ENCODE data around the gene RPL3. TPM values are rescaled to one million over a fixed set of nuclear protein-coding genes. Genes with fewer than 3 reads are reported as not detected.

RPL3 gene
- total RNA-seq, 1 experiment from 2014 or later: 3,763 TPM

DNA sequence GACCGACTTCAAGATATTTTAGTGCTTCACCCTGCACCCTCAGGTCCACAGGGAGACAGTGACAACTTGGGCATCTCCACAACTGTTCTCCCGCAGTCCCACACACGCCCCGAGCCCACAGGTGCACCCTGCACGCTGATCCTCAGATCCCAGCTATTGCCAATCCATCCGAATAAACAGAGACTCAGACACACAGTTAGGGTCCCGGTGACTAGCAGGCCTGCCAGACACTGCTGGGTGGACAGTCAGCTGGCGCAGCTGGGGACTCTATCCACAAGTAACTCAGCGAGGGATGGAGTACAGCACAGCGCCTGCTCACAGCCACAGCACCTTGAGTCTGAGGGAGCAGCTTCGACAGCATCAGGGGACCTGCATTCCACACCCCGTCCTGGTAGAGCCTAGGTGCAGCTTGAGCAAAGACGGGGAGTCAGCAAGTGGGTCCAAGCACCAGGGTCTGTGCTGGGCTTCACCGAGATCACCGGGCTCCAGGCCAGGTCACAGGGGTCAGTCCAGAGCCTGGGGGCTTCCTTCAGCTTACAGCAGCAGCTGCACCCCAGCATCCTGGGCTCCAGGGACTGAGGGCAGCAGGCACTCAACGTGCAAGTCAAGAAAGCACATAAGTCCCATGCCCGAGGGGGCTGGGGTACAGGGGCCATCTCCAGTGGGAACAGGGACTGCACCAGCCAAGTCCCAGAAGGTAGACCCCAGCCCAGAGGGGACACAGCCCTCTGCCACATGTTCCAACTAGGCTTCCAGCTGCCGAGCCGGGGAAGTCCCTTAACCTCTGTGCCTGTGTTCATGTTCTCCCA, 7.6 kb downstream of the RPL3 start:
- peak; percentile 61 for DNase-seq
- peaks cover 64% of the 10 kb centered on the region for H3K36me3 ChIP-seq
- H3K9me3 ChIP-seq: no peaks in the 10 kb centered on the region
- no peak overlapping the region for H3K4me3 ChIP-seq
- H3K27me3 ChIP-seq: no peaks in the 10 kb centered on the region; the same call in 1 of the 2 replicates

DNA sequence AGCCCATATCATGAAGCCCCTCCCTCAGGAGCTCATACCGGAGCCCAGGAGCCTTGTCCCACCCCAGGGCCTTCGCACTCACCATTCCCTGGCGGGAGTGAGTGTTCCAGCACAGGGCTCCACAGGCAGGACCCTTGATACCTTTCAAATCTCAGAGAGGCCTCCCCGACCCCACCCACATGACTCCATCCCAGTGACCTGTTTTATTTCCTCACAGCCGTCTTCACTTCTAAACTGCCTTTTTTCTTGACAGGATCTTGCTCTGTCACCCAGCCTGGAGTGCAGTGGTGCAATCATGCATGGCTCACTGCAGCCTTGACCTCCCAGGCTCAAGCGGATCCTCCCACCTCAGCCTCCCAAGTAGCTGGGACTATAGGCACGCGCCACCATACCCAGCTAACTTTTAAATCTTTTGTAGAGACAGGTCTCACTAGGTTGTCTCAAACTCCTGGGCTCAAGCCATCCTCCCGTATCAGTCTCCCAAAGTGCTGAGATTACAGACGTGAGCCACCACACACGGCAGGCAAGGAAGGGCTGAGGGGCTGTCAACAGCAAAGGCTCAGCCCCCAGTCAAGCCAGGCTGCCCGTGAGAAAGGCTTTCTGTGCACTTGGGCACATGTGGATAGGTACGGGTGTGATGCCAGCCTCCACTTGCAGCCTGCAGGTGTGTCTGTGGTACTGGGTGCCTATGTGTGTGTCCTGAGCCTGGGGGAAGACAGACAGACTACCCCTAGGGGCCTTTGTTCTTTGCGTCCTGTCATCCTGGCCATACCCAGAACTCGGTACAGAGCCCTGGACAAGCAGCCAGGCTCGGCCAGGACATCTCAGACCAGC, 9.3 kb downstream of the RPL3 start:
- Histone ChIP-seq H3K27me3 (no peaks in the 10 kb centered on the region; the same call in 1 of the 2 replicates), H3K36me3 (peaks cover 47% of the 10 kb centered on the region)
- peak; percentile 55 for DNase-seq

DNA sequence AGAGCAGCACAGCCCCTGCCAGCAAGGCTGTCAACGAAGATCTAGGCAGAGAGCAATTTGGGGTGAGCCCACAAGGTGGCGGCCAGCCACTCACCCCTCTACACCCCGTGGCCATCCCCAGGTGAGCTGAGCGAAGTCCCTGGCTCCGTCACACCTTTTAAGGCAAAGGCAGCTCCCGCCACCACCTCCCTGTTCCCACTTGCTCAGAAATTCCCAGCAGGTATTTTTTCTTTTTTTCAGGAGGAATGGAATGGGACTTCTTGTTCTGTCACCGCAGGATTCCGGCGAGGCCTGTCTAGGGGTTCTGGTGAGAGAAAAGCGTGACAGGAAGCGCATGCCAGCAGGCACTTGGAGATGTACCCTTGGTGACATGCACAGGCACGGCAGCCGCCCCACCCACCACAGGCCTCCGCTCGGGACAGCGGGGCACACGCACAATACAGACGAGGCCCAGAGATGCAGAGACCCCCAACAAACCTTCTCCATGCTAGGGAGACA, 10.0 kb downstream of the RPL3 start:
- Histone ChIP-seq H3K4me3 (no peak overlapping the region), H3K36me3 (peaks cover 40% of the 10 kb centered on the region)
- DNase-seq: no peak

More for the DNA sequence above, 9.3 kb downstream of the RPL3 start:
- Histone ChIP-seq H3K4me3 (no peak overlapping the region), H3K9me3 (no peaks in the 10 kb centered on the region)

DNA sequence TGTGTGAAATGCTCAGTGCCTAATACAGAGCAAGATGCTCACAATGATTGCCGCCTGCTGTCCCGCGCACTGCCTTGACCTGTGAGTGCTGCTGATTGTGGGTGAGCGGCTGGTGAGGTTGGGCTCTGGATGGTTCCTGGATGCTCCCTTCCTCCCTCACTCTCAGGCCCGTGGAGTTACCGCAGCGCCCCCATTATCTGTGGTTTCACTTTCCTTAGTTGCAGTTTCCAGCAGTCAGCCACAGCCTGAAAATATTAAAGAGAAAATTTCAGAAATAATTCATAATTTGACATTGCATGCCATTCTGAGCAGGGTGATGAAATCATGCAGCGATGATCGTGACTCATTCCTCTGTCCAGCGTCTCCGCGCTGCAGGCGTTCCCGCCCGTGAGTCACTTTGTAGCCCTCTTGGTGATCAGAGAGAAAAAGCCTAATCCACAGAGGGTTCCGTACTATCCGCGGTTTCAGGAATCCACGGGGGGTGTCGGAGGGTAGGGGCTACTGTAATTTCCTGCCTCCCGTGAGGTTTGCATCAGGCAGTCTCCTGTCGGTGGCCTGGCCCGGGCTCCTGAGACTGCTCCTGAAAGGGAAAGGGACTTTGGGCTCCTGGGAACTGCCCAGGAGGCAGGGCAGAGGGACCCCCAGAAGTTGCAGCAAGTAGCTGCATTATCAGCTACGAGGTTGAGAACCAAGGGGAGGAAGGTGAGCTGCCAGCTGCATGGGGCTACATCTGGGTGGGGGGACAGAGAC, 10.6 kb downstream of the RPL3 start:
- H3K36me3 ChIP-seq: peaks cover 33% of the 10 kb centered on the region
- H3K4me3 ChIP-seq: no peak overlapping the region
- H3K27me3 ChIP-seq: no peaks in the 10 kb centered on the region; the same call in 1 of the 2 replicates
- H3K9me3 ChIP-seq: no peaks in the 10 kb centered on the region
- peak; percentile 94 for DNase-seq

More for the DNA sequence above, 10.0 kb downstream of the RPL3 start:
- H3K9me3 ChIP-seq: no peaks in the 10 kb centered on the region
- no peaks in the 10 kb centered on the region; the same call in 1 of the 2 replicates for H3K27me3 ChIP-seq

DNA sequence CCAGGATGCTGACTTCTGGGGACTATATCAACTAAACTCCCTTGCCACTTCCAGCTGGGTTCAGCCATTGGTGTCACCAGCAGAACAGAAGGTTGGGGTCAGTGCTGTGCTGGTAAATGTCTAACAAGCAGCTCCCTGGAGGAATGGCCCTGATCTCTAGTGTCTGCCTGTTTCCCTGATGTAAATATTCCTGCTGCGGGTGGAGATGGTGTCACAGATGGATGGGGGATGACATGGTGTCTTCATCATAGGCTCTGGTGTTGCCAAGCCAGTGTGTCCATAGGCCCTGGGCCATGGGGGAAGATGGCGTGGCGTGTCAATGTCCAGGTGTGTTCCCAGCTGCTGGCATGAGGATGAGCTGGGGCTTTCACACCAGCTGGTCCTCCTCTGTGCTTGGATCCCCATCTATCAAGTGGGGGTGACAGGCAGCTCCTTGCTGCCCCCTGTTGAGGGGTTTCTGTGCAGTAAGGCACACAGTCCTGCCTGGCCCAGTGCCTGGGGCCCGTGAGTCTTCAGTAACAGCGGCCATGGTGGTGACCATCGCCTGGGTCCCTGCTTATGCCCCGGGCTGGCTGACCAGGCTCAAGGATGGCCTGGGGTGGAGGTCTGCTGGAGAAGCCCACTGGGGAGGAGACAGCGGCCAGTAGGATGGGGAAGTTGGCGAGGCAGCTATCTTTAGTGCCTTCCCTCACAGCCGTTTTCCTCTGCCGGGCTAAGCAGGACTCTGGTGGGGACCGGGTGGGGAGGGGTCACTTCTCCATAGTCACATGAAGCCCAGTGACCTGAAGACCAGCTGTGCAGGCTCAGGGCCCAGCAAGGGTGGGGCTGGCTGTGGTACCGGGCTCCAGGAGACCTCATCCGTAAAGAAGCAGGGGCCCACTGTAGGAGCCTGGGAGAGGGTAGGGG, 12.7 kb downstream of the RPL3 start:
- no peaks in the 10 kb centered on the region for H3K9me3 ChIP-seq
- DNase-seq: peak; percentile 33

DNA sequence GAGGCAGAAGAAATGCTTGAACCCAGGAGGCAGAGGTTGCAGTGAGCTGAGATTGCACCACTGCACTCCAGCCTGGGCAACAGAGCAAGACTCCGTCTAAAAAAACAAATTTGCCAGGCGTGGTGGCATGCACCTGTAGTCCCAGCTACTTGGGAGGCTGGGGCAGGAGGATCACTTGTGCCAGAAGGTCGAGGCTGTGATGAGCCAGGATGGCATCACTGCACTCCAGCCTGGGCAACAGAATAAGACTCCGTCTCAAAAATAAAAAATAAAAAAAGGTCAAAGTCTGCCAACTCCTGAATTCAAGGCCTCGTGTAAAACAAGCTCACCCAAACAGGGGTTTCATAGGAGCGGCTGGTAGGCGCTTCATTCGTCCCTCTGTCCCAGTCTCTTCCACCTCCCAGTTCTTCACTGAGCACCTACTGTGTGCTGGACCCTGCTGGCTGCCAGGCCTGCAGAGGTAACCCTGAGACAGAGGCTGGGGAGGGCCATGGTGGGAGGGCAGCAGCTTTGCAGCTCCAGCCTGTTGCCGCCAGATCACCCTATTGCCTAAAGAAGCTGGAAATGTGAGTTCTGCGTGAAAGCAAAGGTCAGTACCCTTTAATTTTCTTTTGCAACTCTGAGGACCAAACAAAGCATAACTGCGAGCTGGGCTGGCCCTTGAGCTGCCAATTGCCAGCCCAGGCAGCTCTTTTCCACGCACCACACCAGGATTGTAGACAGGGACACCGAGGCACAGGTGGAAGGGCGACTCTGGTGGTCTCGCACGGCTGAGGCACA, 15.3 kb downstream of the RPL3 start:
- DNase-seq: no peak
- H3K4me3 ChIP-seq: no peak overlapping the region
- H3K36me3 ChIP-seq: peaks cover 8% of the 10 kb centered on the region
- no peaks in the 10 kb centered on the region for H3K9me3 ChIP-seq
- no peaks in the 10 kb centered on the region for H3K27me3 ChIP-seq

More for the DNA sequence above, 12.7 kb downstream of the RPL3 start:
- no peak overlapping the region for H3K4me3 ChIP-seq
- H3K27me3 ChIP-seq: no peaks in the 10 kb centered on the region; the same call in 1 of the 2 replicates
- H3K36me3 ChIP-seq: peaks cover 13% of the 10 kb centered on the region

DNA sequence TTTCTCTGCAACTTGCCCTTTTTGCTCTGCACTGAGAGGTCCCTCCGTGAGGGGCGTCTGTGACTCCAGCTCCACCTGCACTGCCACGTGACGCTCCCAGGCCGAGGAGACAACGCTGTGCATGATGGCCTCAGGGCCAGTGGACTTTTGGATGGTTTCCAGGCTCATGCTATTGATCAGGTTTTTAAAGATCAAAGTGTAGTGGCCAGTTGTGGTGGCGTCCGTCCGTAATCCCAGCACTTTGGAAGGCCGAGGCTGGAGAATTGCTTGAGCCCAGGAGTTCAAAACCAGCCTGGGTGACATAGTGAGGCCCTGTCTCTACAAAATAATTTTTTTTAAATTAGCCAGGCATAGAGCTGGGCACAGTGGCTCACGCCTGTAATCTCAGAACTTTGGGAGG, 16.1 kb downstream of the RPL3 start:
- Histone ChIP-seq H3K36me3 (peaks cover 8% of the 10 kb centered on the region), H3K27me3 (no peaks in the 10 kb centered on the region), H3K9me3 (no peaks in the 10 kb centered on the region), H3K4me3 (no peak overlapping the region)
- no peak for DNase-seq

DNA sequence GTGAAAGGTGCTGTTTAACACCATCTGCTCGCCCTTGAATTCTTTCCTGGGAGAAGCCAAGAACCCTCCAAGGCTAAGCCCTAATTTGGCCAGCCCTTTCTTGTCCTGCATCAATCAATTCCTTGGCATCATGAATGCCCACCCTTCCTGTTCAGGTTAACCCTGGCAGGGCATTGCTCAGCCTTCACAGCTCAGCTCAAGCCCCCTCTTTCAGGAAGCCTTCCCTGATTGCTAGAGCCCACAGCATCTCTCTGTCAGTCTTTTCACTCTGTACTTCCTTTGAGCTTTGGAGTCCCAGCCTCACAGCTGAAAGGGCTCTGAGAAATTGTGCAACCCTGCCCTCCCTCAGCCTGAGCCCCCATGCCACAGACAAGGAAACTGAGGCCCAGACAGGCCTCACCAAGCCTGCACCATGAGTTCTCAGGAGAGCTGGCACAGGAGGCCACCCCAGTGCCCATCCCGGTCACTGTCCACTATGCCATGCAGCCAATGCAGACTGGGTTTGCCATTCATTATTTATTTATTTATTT, 16.9 kb downstream of the RPL3 start:
- H3K9me3 ChIP-seq: no peaks in the 10 kb centered on the region
- H3K36me3 ChIP-seq: 0 out of 2 replicates have a peak, but pooled peaks cover 2% of the 10 kb centered on the region
- no peaks in the 10 kb centered on the region for H3K27me3 ChIP-seq
- no peak overlapping the region for H3K4me3 ChIP-seq
- no peak for DNase-seq

DNA sequence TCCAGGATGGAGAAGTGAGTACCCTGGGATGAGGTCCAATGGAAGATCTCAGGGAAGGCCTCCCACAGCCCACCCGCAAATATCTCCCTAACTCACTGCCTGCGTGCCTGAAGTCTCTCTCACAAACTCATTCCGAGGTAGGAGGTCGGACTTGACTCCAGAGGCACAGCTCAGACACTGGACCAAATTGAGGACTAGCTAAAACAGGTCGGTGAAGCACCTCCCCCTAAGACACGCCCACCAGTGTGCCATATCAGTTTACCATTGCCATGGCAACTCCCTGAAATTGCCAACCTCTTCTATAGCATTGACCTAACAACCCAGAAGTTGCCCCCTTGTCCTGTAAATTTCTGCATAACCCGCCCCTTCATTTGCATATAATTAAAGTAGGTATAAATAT, 17.5 kb downstream of the RPL3 start:
- H3K9me3 ChIP-seq: no peaks in the 10 kb centered on the region
- no peaks in the 10 kb centered on the region for H3K27me3 ChIP-seq
- no peaks in the 10 kb centered on the region for H3K36me3 ChIP-seq
- DNase-seq: no peak
- no peak overlapping the region for H3K4me3 ChIP-seq

DNA sequence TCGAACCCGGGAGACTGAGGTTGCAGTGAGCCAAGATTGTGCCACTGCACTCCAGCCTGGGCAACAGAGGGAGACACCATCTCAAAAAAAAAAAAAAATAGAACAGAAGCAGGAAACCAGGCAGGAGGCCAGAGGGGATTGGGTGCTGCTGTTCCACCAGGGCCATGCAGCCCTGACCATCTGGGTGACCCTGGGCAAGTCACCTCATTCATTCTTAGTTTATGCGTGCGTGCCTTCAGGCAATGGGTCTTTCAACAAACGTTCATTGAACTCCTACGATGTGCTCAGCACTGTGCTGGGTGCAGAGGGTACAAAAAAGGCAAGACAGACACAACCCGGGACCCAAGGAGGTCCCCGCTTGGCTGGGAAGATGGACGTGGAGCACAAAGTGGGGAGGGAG, 18.3 kb downstream of the RPL3 start:
- H3K4me3 ChIP-seq: no peak overlapping the region
- no peaks in the 10 kb centered on the region for H3K27me3 ChIP-seq
- H3K9me3 ChIP-seq: no peaks in the 10 kb centered on the region
- no peak for DNase-seq
- H3K36me3 ChIP-seq: no peaks in the 10 kb centered on the region

DNA sequence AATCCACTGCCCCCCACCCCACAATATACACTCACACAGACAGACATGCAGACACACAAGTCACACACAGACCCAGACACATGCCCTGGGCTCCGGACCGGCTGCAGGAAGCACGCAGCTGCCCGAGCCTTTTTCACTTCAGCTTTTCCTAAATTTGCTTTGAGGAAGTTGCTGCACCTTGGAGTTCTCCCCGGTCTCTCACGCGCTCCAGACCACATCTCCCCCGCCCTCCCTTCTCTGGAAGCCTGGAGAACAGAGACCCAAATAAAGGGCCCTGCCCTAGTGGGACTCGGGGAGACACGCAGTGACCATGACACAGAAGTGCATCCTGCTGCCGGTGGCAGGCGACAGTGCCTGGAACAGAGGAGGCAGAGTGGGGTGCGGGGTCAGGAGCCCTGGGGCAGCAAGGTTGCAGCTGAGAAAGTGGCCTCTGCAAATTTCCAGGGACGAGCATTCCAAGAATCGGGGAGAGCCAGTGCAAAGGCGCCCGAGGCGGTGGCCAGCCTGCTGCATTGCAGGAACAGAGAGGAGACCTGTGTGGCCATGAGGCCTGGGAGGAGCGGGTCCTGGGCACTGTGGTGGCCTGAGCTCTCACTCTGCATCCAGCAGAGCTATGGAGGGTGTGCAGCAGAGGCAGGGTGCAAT, 19.1 kb downstream of the RPL3 start:
- Histone ChIP-seq H3K4me3 (no peak overlapping the region), H3K27me3 (no peaks in the 10 kb centered on the region), H3K9me3 (no peaks in the 10 kb centered on the region), H3K36me3 (no peaks in the 10 kb centered on the region)
- DNase-seq: no peak

DNA sequence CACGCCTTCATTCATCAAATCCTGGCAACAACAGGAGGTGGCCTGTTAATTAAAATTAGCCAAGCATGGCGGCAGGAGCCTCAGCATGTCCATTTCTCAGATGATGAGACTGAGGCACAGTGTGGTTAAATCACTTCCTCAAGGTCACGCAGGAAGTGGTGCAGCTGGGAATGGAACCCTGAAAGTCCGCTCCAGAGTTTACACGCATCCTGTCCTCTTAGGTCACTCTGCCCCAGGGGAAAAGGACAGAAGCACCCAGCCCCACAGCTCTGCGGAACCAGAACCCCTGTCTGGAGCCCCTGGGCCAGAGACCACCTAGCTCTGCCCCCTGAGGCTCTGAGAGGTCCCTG, 19.6 kb downstream of the RPL3 start:
- DNase-seq: no peak
- Histone ChIP-seq H3K4me3 (no peak overlapping the region), H3K36me3 (no peaks in the 10 kb centered on the region), H3K9me3 (no peaks in the 10 kb centered on the region), H3K27me3 (no peaks in the 10 kb centered on the region)

DNA sequence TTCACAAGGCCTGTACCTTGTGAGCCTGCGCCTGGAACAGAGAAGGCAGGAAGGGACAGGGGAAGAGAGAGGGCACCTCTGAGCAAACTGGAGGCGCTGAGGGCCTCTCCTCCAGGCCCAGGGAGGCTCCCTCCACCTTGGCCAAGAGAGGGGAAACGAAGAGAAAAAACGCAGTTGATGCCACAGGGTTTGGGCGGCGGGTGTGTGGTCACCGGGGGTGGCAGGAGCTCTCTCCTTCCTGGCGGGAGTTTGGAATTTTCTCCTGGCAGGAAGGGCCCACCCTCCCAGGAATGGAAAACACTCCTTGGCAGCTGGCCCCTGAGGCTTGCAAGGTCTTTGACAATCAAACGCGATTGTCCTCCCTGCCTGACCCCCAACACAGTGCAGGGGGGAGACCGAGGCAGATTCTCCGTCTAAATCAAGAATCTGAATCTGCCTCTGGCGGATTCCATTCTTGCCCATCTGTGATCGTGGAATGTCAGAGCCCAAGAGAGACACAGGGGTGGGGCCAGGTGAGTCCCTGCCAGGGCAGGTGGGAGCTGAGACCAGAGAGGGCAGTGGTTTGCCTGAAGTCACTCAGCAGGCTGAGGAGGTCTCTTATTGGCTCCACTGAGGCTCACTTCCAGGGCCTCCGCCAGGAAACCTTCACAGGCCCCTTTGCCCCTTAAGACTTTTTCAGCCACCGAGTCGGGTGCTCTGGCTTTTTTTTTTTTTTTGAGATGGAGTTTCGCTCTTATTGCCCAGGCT, 21.0 kb downstream of the RPL3 start:
- no peaks in the 10 kb centered on the region for H3K9me3 ChIP-seq
- no peaks in the 10 kb centered on the region for H3K27me3 ChIP-seq
- no peaks in the 10 kb centered on the region for H3K36me3 ChIP-seq
- no peak for DNase-seq
- no peak overlapping the region for H3K4me3 ChIP-seq
